ENCODE results near the gene TRIM33. TPM values are rescaled to one million over a fixed set of nuclear protein-coding genes. Genes with fewer than 3 reads are reported as not detected.

Gene TRIM33
- total RNA-seq, 1 experiment from 2014 or later, result 38.7 TPM

- no peaks in the 10 kb centered on the region for H3K79me2 ChIP-seq (ENCODE audit: low read depth)
- H3K4me2 ChIP-seq, result no peak overlapping the region
- no peaks in the 10 kb centered on the region for H3K9me2 ChIP-seq (ENCODE audit: insufficient read depth)
- H3F3A ChIP-seq (ENCODE audit: insufficient read depth, low read depth), result peaks cover 8% of the 10 kb centered on the region; the same call in 1 of the 2 replicates
- H2AFZ ChIP-seq, result no peak overlapping the region
- H3K4me1 ChIP-seq (replicated peaks; ENCODE audit: insufficient read depth), result no peaks in the 10 kb centered on the region
- DNase-seq, result no peak
- no peaks in the 10 kb centered on the region for H3K27me3 ChIP-seq (ENCODE audit: insufficient read depth, low read depth)
- H3K9me3 ChIP-seq (ENCODE audit: insufficient read depth, low read depth), result no peaks in the 10 kb centered on the region
- BruUV-seq (replicated peaks), result no TSS peak
- intact Hi-C loops (cut with micrococcal nuclease; ENCODE audit: unreplicated experiment), result no loop called here
- no peak overlapping the region for H3K4me3 ChIP-seq
- H4K20me1 ChIP-seq (ENCODE audit: insufficient read depth), result peaks cover 3% of the 10 kb centered on the region; the same call in 1 of the 2 replicates
- CTCF ChIA-PET, result no interaction called here
- H3K27ac ChIP-seq, result no peak overlapping the region
- POLR2A ChIA-PET (ENCODE audit: unreplicated experiment), result interaction anchor here (0.5 kb wide), 1 partner anchor 656 kb away, joined by 3 read pairs; no protein-coding TSS in a partner anchor
- TF ChIP-seq EZH2 (IDR thresholded peaks at IDR 0.05; ENCODE audit: low read depth) (no peak), CTCF (conservative IDR thresholded peaks at IDR 0.05) (no peak)
- peaks cover 63% of the 10 kb centered on the region for H3K36me3 ChIP-seq (ENCODE audit: low read depth)
Observed at GRCh38 chr1:114397601-114398000, 113.4 kb downstream of the TRIM33 start.

- peaks cover 59% of the 10 kb centered on the region for H3K36me3 ChIP-seq (ENCODE audit: low read depth)
- H3K4me2 ChIP-seq, result no peak overlapping the region
- no peaks in the 10 kb centered on the region for H3K9me2 ChIP-seq (ENCODE audit: insufficient read depth)
- H3K4me1 ChIP-seq (replicated peaks; ENCODE audit: insufficient read depth), result no peaks in the 10 kb centered on the region
- TF ChIP-seq CTCF (conservative IDR thresholded peaks at IDR 0.05) (no peak), EZH2 (IDR thresholded peaks at IDR 0.05; ENCODE audit: low read depth) (no peak)
- H3K27me3 ChIP-seq (ENCODE audit: insufficient read depth, low read depth), result no peaks in the 10 kb centered on the region
- no peak overlapping the region for H3K27ac ChIP-seq
- no peak overlapping the region for H3K4me3 ChIP-seq
- no peaks in the 10 kb centered on the region for H3K79me2 ChIP-seq (ENCODE audit: low read depth)
- no peak overlapping the region for H2AFZ ChIP-seq
- H3K9me3 ChIP-seq (ENCODE audit: insufficient read depth, low read depth), result no peaks in the 10 kb centered on the region
- CTCF ChIA-PET, result no interaction called here
- POLR2A ChIA-PET (ENCODE audit: unreplicated experiment), result interaction anchor here (0.6 kb wide), 1 partner anchor 440 kb away, joined by 12 read pairs; no protein-coding TSS in a partner anchor
- H4K20me1 ChIP-seq (ENCODE audit: insufficient read depth), result peaks cover 3% of the 10 kb centered on the region; the same call in 1 of the 2 replicates
- intact Hi-C loops (cut with micrococcal nuclease; ENCODE audit: unreplicated experiment), result no loop called here
- DNase-seq, result no peak
- 0 out of 2 replicates have a peak, but pooled peaks cover 4% of the 10 kb centered on the region for H3F3A ChIP-seq (ENCODE audit: insufficient read depth, low read depth)
- no TSS peak for BruUV-seq (replicated peaks)
Observed at GRCh38 chr1:114395863-114396262, 115.1 kb downstream of the TRIM33 start.

GRCh38 chr1:114390960-114391359 lies 120.0 kb downstream of the TRIM33 start:
- Histone ChIP-seq H3K4me3 (no peak overlapping the region), H3K4me2 (no peak overlapping the region), H3F3A (ENCODE audit: insufficient read depth, low read depth) (peaks cover under 1% of the 10 kb centered on the region; the same call in 1 of the 2 replicates), H3K27ac (no peak overlapping the region), H3K79me2 (ENCODE audit: low read depth) (no peaks in the 10 kb centered on the region), H3K9me3 (ENCODE audit: insufficient read depth, low read depth) (no peaks in the 10 kb centered on the region), H3K4me1 (replicated peaks; ENCODE audit: insufficient read depth) (no peaks in the 10 kb centered on the region), H2AFZ (no peak overlapping the region), H3K9me2 (ENCODE audit: insufficient read depth) (no peaks in the 10 kb centered on the region), H3K36me3 (ENCODE audit: low read depth) (peaks cover 25% of the 10 kb centered on the region), H4K20me1 (ENCODE audit: insufficient read depth) (no peaks in the 10 kb centered on the region), H3K27me3 (ENCODE audit: insufficient read depth, low read depth) (no peaks in the 10 kb centered on the region)
- intact Hi-C loops (cut with micrococcal nuclease; ENCODE audit: unreplicated experiment), result no loop called here
- DNase-seq, result no peak
- BruUV-seq (replicated peaks), result no TSS peak
- CTCF ChIA-PET, result no interaction called here
- TF ChIP-seq EZH2 (IDR thresholded peaks at IDR 0.05; ENCODE audit: low read depth) (no peak), CTCF (conservative IDR thresholded peaks at IDR 0.05) (no peak)
- POLR2A ChIA-PET (ENCODE audit: unreplicated experiment), result no interaction called here

Data from PC-9 (cell line).